HEK293 (cell line): ENCODE data around the gene LMBR1.

Source experiments
- ATF2 ChIP-seq: fragments of 450-650 bp; formaldehyde crosslinking; IDR thresholded peaks from 2 replicates; pipeline ENCODE4 v1.5.1; 2016; ENCODE audit warnings: missing biosample characterization, missing genetic modification characterization, low read depth
- CTCF ChIP-seq: fragments of 450-650 bp; formaldehyde crosslinking; IDR thresholded peaks from 2 replicates; pipeline ENCODE4 v1.5.1; 2016; ENCODE audit warnings: missing biosample characterization, missing genetic modification characterization
- PBX3 ChIP-seq: sonication (generic); formaldehyde crosslinking; IDR thresholded peaks from 2 replicates; pipeline ENCODE4 v1.8.1; 2022; ENCODE audit warnings: mild to moderate bottlenecking, moderate library complexity, missing genetic modification reagents
- REST ChIP-seq: fragments of 450-650 bp; formaldehyde crosslinking; IDR thresholded peaks from 2 replicates; pipeline ENCODE4 v1.5.1; 2016; ENCODE audit warnings: missing biosample characterization, missing genetic modification characterization
- SALL2 ChIP-seq: fragments of 450-650 bp; formaldehyde crosslinking; IDR thresholded peaks from 2 replicates; pipeline ENCODE4 v1.5.0; 2017; ENCODE audit warnings: missing biosample characterization, mild to moderate bottlenecking, missing genetic modification characterization, borderline replicate concordance
- YY1 ChIP-seq: fragments of 450-650 bp; formaldehyde crosslinking; IDR thresholded peaks from 2 replicates; pipeline ENCODE4 v1.5.1; 2018; ENCODE audit warnings: missing biosample characterization, missing genetic modification characterization
- ZNF121 ChIP-seq: fragments of 450-650 bp; formaldehyde crosslinking; IDR thresholded peaks from 2 replicates; pipeline ENCODE4 v1.5.1; 2016; ENCODE audit warnings: missing biosample characterization, missing genetic modification characterization
- ZNF18 ChIP-seq: fragments of 450-650 bp; formaldehyde crosslinking; IDR thresholded peaks from 2 replicates; pipeline ENCODE4 v1.5.1; 2016; ENCODE audit warnings: missing biosample characterization, missing genetic modification characterization
- ZNF350 ChIP-seq: fragments of 450-650 bp; formaldehyde crosslinking; IDR thresholded peaks from 2 replicates; pipeline ENCODE4 v1.5.0; 2017; ENCODE audit warnings: missing biosample characterization, mild to moderate bottlenecking, missing genetic modification characterization
- ZNF677 ChIP-seq: fragments of 450-650 bp; IDR thresholded peaks from 2 replicates; pipeline ENCODE4 v1.5.0; 2018; ENCODE audit warnings: missing biosample characterization, mild to moderate bottlenecking, missing genetic modification characterization, moderate library complexity
- ZNF704 ChIP-seq: fragments of 450-650 bp; formaldehyde crosslinking; IDR thresholded peaks from 2 replicates; pipeline ENCODE4 v1.5.1; 2016; ENCODE audit warnings: missing biosample characterization, missing genetic modification characterization
- ZNF792 ChIP-seq: fragments of 450-650 bp; formaldehyde crosslinking; IDR thresholded peaks from 2 replicates; pipeline ENCODE4 v1.5.1; 2016; ENCODE audit warnings: missing biosample characterization, missing genetic modification characterization
- ZXDB ChIP-seq: fragments of 450-650 bp; formaldehyde crosslinking; IDR thresholded peaks from 2 replicates; pipeline ENCODE4 v1.5.1; 2016; ENCODE audit warnings: missing biosample characterization, missing genetic modification characterization

GRCh38 chr7:156703209-156703608, 189.8 kb downstream of the LMBR1 start:
- TF ChIP-seq CTCF (tag by site-specific recombination), result no peak
- no peak for TF ChIP-seq ATF2 (tag by site-specific recombination)
- no peak for TF ChIP-seq YY1 (tag by site-specific recombination)
- no peak for TF ChIP-seq REST (tag by site-specific recombination)
- no peak for TF ChIP-seq ZNF792
- no peak for TF ChIP-seq ZNF677 (tag by site-specific recombination)
- TF ChIP-seq SALL2 (tag by site-specific recombination), result no peak
- no peak for TF ChIP-seq ZNF121 (tag by site-specific recombination)
- TF ChIP-seq ZNF704 (tag by site-specific recombination), result no peak
- TF ChIP-seq ZXDB, result no peak
- no peak for TF ChIP-seq PBX3
- TF ChIP-seq ZNF350, result no peak
- TF ChIP-seq ZNF18, result no peak
